Panc1 (cell line): Measurements from ENCODE around the gene OFD1.

Source experiments
- CTCF ChIP-seq: fragments of 450-650 bp; IDR thresholded peaks from 2 replicates; pipeline ENCODE4 v1.5.1; 2017; ENCODE audit warnings: mild to moderate bottlenecking
- POLR2AphosphoS5 ChIP-seq: IDR thresholded peaks from 2 replicates; pipeline ENCODE4 v1.6.1; 2012; ENCODE audit warnings: mild to moderate bottlenecking, low read depth, low read length, moderate library complexity
- REST ChIP-seq, 2 experiments: IDR thresholded peaks; 2 replicates each; pipeline ENCODE4 v1.6.1; 2011 to 2012; ENCODE audit warnings: low read depth in 2 of 2, control low read depth in 1 of 2, low read length in 1 of 2, mild to moderate bottlenecking in 1 of 2, moderate library complexity in 1 of 2; ENCODE audit not compliant: insufficient read depth in 1 of 2
- SIN3A ChIP-seq: IDR thresholded peaks from 2 replicates; pipeline ENCODE4 v1.6.1; 2012; ENCODE audit warnings: low read depth, mild to moderate bottlenecking, low read length, moderate library complexity, borderline replicate concordance; ENCODE audit not compliant: insufficient read depth
- TCF7L2 ChIP-seq: IDR thresholded peaks from 2 replicates; pipeline ENCODE4 v1.6.1; 2011; ENCODE audit warnings: mild to moderate bottlenecking, low read depth, low read length, inconsistent platforms

- TF ChIP-seq CTCF: no peak
- TF ChIP-seq POLR2AphosphoS5: no peak
- TF ChIP-seq TCF7L2: no peak
- TF ChIP-seq SIN3A: no peak
- no peak for TF ChIP-seq REST (IDR thresholded peaks at IDR 0.05; ENCODE audit: insufficient read depth in 1 of 2, low read depth in 2 of 2, low read length in 1 of 2)
Observed at GRCh38 chrX:13760426-13760825, 25.9 kb downstream of the OFD1 start.
